GM19023 (cell line): Measurements from ENCODE around the gene NFIA.

Source experiments
- ATAC-seq: cut with Tn5 transposase; IDR thresholded peaks from one replicate; pipeline ENCODE4 v1.9.1; 2021; ENCODE audit warnings: mild to moderate bottlenecking, moderate library complexity; ENCODE audit not compliant: unreplicated experiment

Gene NFIA

DNA sequence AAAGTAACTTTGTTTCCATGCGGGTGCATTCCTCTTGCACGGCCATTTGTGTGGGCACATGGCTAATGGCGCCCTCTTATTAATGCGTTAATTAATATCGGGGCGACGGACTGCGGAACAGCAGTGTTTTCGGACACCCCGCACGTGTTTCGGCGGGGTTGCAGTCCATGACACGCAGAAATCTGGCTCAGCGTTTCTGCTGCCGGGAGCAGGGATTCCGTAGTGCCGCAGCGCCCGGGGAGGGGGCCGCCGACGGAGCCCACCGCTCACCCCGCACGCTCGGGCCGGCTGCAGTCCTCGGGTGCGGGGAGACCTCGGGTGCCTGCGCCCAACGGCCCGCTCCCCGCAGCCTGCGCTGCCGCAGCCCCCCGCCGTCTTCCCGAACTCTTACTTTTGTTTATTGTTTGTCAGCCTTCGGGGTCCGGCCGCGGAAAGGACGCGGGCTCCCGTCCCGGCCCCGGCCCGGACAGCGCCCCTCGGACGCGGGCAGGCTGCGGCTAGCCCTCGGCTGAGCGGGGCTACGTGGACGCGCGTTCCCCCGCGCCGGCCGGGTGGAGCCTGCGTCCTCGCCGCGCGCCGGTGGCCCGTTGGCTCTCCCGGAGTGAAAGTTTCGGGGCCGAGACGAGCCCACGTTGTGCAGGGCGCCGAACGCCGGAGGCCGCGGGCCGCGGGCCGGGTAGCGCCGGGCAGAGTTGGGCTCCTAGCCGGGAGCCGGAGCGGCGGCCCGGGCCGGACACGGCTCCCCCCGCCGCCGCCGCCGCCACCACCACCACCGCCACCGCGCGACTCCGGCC is 849 bp downstream of the NFIA start:
- no peak for ATAC-seq

DNA sequence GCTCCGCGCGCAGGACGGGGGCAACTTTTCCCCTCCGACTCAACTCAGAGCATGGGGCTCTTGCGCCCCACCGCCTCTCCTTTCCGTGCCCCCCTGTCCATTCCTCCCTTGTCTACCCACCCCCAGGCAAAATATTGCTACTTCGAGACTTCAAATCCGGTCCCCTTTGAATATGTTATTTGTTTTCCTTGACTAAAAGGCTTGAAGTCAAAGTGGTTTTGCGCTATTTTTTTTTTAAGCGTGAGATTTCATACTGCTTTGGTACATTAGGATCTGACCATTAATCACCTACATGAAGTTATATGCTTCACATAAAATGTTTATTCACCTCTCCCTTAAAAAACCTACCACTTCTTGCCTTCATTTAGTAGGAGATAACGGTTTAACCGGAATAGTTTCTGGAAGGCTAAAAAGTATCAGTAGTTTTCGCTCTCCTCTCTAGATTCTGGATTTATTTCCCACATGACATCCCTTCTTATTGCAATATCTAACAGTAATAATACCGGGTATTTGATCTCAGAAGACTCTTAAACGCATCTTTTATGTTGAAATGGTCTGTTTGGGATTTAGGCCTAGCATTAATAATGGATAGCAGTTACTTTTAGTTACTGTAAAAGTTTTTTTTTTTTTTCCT is 1.6 kb downstream of the NFIA start:
- ATAC-seq, result no peak

DNA sequence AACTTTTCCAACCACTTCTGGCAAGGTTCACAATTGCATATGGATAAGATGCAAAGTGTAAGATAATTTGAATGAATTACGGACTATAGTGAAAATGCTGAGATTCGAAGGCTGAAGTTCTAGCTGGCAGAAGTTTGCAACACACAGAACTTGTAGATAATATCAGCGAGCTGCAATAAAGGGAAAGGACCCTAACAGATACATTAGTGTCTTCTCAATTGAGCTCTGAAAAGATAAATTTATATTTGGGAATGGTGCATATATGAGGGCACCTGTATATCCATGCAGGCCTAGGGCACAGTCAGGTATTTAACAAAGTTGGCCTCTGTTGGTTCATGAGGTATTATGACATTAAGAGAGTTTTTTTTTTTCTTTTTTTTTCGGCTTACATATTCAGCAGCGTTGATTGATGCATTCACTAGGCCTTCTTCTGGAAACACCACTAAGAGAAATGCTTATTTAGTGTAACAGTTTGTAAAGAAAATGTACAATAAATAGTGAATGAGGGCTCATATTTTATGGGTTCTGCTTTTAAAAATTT is 2.2 kb downstream of the NFIA start:
- no peak for ATAC-seq

DNA sequence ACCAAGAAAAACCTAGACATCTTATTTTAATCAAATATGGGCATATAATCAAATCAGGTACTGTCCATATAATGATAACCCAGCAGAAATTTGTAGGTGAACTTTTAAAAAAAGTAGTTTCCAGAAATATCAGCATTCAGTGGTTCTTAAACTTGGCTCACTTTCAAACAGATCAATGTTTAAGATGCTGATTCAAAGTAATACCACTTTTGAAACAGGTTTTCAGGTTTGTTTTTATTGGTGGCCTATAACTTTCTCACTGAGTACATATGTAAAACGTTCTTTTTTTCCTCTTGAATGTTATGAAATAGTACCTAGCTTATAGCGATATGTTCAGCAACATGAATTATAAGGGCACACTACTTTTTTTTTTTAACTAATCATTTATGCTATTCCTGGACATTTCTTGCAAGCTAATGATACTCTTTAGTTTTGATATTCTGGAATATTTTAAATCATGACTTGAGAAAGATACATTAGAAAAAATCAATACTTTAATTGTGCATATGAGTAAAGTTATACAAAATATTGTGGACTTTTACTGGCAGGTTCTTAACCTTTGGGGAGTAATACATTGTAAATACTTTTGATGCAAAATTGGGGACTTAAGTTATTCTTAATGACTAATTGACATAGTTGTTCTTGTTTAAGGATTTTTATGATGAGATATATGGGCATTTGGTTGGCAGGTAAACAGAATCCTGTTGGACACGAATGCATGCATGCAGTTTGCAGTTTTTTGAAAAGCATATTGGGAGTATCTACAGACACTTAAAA is 3.0 kb downstream of the NFIA start:
- ATAC-seq, result no peak

DNA sequence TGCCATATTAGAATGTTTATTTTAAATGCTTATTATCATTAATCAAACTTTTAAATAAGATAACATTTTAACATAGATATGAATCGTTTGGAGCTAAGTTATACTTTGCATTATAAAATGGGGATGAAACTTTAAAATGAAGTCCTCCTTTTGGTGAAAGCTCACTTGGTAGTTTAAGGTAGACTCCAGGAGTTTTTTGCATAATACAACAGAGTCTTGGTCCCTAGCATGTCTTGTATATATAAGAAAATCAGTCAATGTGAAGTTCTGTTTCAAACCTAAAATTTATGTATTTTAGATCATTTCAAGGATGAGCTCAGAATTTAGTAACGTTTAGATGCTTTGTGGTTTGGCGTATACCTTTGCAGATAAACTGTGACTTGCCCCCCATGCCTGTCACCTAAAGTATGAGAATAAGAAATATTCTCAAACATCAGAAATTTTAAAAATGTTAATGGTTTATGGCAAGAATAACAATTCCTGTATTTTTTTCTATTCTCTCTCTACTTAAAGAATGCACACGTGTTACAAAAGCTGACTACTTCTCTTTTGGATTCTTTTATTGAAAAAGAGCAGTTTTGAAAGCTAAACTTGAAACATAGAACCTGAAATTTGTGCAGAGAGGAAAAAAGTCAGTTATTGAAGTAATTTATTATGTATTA is 3.8 kb downstream of the NFIA start:
- no peak for ATAC-seq

DNA sequence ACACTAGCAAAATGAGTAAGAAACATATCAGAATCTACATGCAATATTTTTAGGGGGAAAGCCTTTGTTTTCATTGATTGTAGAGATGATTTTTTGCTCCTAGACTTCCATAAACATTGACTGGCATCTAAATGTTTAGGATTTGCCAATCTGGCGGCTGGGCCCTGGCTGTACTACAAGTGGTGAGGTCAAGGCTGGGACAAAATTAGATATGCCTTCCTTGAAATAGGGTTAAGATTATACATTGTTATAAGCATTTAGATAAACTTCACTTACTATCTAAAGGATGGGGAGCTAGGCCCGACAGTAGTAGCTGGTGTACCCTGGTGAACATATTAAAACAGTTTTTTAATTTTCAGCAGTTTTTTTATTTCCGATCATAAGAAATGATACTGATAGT is 5.2 kb downstream of the NFIA start:
- no peak for ATAC-seq

DNA sequence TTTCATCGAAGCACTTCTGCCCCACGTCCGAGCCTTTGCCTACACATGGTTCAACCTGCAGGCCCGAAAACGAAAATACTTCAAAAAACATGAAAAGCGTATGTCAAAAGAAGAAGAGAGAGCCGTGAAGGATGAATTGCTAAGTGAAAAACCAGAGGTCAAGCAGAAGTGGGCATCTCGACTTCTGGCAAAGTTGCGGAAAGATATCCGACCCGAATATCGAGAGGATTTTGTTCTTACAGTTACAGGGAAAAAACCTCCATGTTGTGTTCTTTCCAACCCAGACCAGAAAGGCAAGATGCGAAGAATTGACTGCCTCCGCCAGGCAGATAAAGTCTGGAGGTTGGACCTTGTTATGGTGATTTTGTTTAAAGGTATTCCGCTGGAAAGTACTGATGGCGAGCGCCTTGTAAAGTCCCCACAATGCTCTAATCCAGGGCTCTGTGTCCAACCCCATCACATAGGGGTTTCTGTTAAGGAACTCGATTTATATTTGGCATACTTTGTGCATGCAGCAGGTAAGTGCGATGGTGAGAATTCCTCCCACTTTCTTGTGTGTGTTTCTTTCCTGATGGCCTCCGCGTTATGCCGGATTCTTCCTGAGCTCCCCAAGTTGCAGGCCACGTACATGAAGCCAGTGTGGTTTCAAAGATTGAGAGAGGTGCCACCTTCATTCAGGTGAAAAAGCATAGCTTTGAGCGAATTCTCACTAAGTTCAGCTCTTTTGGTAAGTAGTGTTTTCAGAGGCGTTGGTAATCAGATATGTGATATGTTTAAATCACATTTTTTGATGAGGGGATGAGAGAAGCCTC is 6.0 kb downstream of the NFIA start:
- ATAC-seq, result no peak

DNA sequence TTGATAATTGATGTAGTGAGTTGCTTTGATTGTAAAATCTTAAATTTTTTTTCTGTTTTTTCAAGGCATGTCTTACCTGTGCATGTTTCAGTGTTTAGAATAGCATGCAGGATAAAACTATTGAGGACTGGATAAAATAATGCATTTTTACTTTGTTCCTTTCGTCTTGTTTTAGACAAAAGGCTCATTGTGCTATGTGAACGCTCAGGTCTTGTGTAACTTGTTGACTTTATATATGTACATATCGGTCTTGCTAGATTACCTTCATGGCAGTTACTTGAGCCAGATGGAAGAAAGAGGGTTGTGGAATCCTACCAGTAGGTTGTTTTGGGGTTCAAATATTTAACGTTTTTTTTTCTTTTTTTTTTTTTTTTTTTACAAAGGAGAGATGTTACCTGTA is 7.0 kb downstream of the NFIA start:
- ATAC-seq, result no peak

DNA sequence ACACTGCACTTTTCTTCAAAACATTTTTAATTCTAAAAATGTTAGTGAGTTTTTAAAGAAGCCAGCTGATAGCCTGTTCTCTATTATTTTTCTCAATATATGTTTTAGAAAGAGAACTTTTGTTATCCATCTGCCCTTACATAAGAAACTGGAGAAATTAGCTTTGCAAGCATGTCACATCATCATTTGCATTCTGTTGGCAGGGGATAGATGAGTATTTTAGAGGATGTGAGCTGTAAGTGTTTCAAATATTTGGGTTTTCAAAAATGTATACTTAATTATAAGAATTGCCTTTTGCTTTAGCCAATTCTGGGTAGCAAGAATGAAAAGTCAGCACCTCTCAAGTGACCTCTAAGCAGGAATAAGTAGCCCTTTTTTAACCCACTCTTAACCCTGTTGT is 7.4 kb downstream of the NFIA start:
- no peak for ATAC-seq

DNA sequence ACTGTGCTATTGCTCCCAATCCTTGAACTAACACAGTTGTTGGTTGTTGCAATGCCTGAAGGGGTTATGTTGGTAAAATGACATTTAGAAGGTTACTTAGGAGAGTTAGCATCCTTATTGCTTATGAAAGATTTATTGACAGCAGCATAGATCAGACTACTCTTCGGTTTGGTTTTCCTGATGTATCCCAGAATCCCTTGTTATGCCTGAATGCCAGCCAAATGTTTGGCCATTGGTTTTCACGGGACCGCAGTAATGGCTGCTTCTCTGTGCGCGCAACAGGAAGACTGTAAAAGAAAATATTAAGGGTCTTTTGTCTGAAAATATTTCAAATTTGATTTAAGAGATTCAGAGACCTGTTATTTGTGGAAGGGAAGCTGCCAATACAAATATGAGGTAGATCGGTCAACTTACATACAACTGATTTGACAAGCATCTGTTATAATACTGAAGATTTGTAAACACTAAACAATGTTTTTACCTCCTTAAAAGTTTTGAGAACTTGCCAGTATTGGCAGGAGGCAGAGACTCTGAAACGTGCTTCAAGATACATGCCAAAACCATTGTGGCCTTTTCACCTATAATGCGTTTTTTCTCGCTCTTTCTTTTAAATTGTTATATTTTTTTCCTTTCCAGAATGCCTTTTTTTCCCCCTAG is 8.3 kb downstream of the NFIA start:
- ATAC-seq, result no peak

DNA sequence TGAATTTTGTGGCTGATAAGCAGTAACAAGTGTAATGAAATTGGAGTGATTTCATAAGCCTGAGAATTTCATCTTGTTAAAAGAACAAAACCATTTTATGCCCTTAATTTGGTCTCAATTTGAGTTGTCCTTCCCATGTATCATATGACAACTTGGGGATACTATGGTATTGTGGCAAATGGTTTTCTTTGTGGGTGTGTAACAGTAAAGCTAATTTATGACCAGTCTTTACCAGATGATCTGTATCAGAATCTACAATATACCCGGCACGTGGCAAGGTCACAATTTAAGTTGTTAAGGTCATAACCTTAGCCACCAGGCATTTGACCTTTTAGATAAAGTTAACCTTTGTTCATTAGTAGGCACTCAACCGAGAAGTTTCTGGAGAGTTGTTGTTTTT is 9.1 kb downstream of the NFIA start:
- no peak for ATAC-seq

DNA sequence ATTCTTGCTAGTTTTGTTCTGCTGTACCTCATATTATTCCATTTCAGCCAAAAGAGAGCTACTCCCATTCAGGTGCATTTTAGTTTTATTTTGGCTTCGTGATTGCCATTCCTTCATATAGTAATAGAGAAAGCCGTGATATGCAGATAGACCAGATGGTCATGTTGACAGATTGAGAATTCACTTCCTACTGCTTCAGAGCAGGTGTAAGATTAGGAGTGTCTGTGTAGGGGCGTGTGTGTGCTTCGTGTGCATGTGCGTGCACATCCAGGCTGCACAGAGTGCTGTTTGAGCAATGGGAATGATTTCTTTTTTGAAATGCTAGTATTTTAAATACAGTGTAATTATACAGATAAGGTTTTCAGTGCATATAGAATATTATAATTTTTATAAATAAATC is 10.3 kb downstream of the NFIA start:
- no peak for ATAC-seq

DNA sequence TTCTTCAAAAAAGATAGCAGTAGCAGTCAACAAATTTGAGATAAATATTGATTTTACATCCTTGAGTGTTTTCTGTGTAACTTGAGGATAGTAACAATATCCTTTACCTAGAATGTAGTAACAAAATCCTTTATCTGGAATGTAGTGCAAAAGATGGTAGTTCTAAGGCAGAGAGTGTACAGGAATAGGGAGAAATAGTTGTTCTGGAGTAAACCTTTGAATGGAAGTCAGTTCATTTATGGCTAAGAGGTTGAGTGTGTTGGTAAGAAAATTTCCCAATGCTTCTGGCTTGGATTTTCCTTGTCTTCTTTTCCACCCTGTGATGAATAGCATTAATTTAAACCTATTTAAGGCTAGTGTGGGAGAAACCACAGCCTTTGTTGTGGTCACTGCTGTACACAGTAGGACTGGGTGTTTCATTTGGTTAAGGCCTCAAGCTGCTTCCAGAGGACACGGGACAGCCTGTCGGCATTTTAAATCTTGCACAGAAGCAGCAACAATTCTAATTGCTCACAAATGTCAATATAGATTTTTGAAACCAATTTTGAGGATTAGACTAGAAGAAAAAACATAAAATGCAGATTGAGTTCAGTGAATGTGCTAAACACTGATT is 11.3 kb downstream of the NFIA start:
- no peak for ATAC-seq

DNA sequence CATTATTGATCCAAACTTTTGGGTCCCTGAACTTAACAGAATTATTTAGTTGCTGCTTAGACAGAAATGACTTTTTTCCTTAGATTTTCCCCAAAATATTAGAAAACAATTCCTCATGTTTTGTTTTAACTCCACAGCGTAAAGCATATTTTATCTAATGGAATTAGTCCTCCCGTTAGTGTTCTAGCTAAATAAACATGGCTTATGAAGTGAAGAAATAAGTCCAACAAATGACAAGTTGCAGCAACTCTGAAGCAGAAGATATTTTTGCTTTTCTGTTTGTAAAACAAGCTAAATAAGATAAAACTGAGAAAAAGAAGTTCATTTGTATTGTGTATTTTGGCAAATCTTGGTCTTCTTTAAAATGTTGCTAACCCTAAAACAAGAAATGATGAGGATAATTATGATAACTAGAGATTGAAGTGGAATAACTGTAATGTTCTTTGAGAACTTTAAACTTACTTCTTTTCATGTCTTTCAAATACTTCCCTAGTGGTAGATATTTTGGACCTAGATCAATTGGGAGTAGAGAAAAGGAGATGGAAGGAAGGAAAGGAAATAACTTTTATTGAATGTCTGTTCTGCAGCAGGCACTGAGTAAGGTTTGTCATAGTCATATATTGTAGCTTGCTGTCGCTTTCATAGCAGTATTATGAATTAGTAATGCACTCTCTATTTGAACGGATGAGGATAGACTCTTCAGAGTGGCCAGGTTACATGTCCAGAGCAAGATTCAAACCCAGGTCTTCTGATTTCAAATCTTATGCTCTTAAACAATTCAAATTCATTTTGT is 12.5 kb downstream of the NFIA start:
- ATAC-seq, result no peak

DNA sequence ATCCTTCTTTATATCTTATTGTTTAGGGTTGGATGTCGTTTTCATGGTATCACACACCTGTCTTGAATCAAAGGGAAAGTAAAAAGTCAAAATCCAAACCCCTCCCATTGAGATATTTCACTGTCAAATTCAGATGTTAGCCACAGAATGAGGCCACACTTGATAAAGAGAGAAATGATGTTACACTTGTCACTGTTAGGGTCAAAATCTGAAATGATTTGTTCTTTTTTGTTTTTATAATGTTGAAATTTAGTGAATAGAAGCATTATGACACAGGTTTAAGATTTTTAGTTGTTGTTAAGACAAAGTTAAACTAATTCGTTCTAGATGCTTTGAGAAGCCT is 13.1 kb downstream of the NFIA start:
- ATAC-seq, result no peak

DNA sequence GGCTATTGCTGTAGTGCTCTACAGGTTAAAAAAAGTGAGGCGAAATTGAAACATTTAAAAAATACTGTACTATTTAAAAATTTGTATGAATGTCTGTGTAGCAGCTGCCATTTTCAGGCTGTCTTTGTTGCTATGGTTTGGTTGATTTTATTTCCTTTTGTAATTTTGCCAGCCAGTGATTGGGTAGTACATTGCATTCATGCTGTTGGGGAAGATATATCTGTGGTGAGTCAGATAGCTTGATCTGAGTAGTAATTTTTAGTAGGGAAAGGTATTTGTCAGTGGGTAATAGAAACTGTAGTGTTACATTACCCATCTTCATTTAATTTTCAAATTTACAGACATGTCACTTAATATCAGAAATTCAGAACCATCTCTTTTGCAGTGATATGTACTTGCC is 15.0 kb downstream of the NFIA start:
- ATAC-seq, result no peak

DNA sequence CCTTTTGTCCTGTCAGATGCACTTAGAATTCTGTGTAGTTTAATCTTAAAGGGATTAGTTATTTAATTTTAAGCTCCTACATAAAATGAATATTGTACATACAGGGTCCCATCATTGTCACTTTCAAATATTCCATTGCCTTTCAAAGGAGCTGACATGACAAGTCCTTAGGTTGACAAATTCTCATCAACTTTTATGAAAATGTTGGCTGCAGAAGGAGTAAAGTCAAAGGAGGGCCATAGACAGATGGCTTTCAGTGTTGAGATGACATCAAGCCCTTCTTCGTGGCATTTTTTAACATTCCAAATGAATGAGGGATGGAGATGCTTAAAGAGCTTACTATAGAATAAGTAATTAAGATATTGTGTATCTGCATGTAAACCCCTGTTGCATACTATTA is 15.4 kb downstream of the NFIA start:
- ATAC-seq, result no peak

DNA sequence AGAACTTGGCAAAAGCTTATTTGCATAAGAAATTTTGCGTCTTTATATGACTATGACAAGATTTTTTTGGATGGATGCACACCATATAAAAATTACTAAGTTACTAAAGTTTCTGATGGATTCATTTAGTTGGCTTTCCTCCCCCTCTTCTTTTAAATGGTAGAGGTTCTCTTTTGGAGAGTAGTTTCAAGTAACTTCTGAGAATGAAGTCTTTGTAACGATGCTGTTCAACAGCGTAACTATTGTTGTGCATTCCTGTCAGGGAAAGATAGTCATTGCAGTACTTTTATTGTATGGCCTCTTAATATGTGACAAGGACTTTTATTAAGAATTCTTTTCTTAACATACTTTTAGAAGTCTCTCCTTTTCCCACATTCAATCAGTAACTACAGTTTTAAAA is 16.0 kb downstream of the NFIA start:
- ATAC-seq, result no peak
